ENCODE data around the gene NHERF1. TPM values are rescaled to one million over a fixed set of nuclear protein-coding genes. Genes with fewer than 3 reads are reported as not detected.

Gene NHERF1
- total and polyA plus RNA-seq, 2 of the 13 experiments (the other 11 are each of a cell fraction or from before 2014, with no cell fraction given): 169 to 269 TPM

DNA sequence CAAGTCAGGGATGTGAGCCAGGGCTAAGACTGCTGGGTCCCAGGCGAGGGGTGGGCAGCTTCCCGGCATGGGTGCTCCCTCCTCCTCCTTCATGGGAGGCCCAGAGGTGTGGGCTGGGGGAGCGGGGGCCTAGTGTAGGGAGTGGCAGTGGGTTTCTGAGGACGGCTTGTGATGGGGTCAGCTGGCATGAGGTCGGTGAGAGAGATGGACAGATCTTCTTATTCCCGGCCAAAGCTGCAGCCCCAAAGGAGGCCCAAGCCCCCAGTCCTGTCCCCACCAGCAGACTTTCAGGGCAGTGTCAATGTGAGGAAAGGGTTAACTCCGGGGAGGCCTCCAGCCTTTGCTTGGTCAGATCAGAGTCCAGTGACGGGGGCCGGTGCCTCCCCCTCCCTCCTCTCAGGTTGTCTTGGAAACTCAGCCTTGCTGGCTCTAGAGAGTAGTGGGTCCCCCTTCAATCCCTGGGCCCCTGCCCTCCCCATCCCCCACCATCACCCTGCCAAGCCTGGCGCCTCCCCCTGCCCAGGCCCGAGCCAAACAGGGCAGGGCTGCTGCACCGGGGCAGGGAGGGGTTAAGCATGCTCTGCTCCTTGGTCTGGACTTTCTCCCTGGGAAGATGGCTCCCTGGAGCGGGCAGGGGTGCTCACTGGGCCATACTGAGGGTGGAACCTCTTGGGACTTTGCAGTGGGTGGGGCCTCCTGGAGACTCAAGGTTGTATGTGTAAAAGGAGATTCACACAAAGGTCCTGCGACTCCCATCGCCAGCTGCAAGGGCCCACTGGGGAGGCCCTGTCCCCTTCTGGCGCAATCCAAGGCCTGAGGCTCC, 15.3 kb downstream of the NHERF1 start (continued):
- TF ChIP-seq, protein P1, sequence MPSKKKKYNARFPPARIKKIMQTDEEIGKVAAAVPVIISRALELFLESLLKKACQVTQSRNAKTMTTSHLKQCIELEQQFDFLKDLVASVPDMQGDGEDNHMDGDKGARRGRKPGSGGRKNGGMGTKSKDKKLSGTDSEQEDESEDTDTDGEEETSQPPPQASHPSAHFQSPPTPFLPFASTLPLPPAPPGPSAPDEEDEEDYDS (CRISPR knock-in tag; IDR thresholded peaks at IDR 0.05): peak; percentile 61
- no peak; the same call in 1 of the 2 replicates for TF ChIP-seq ZNF431 (CRISPR knock-in tag; IDR thresholded peaks at IDR 0.05; ENCODE audit: borderline replicate concordance, low read depth)
- TF ChIP-seq CBX5 (CRISPR knock-in tag; IDR thresholded peaks at IDR 0.05; ENCODE audit: borderline replicate concordance): peak; percentile 35; the same call in 1 of the 2 replicates
- TF ChIP-seq PCBP1 (IDR thresholded peaks at IDR 0.05; ENCODE audit: borderline replicate concordance, low read depth, low read length): 0 out of 2 replicates have a peak, but pooled peaks have one; percentile 56
- no peak for TF ChIP-seq STAT5B (CRISPR knock-in tag; IDR thresholded peaks at IDR 0.05)
- TF ChIP-seq ZNF10 (CRISPR knock-in tag; IDR thresholded peaks at IDR 0.05; ENCODE audit: borderline replicate concordance, low read depth): no peak
- no peak for TF ChIP-seq ZNF616 (CRISPR knock-in tag; IDR thresholded peaks at IDR 0.05; ENCODE audit: low read depth)
- no peak for TF ChIP-seq ZNF230 (CRISPR knock-in tag; IDR thresholded peaks at IDR 0.05)
- peak; percentile 87 for TF ChIP-seq RFX3 (CRISPR knock-in tag; IDR thresholded peaks at IDR 0.05)
- TF ChIP-seq ZFY (CRISPR knock-in tag; IDR thresholded peaks at IDR 0.05): peak; percentile 68
- no peak for TF ChIP-seq EZH2 (conservative IDR thresholded peaks at IDR 0.05; ENCODE audit: low read depth, low read length)
- TF ChIP-seq ATM (IDR thresholded peaks at IDR 0.05; ENCODE audit: borderline replicate concordance): no peak
- TF ChIP-seq MTA1 (CRISPR knock-in tag; IDR thresholded peaks at IDR 0.05; ENCODE audit: borderline replicate concordance): peak; percentile 100
- TF ChIP-seq NR2F1 (CRISPR knock-in tag; IDR thresholded peaks at IDR 0.05): peak in 1 of 2 experiments; percentile 51; a peak in 2 of 4 replicates
- TF ChIP-seq ATF2 (CRISPR knock-in tag; IDR thresholded peaks at IDR 0.05): peak; percentile 52; the same call in 1 of the 2 replicates
- TF ChIP-seq ZNF563 (CRISPR knock-in tag; IDR thresholded peaks at IDR 0.05): peak; percentile 51; the same call in 1 of the 2 replicates
- TF ChIP-seq ZFP82 (CRISPR knock-in tag; IDR thresholded peaks at IDR 0.05; ENCODE audit: borderline replicate concordance): no peak
- 0 out of 2 replicates have a peak, but pooled peaks have one; percentile 76 for TF ChIP-seq CHCHD3 (CRISPR knock-in tag; IDR thresholded peaks at IDR 0.05)
- TF ChIP-seq, protein P2, sequence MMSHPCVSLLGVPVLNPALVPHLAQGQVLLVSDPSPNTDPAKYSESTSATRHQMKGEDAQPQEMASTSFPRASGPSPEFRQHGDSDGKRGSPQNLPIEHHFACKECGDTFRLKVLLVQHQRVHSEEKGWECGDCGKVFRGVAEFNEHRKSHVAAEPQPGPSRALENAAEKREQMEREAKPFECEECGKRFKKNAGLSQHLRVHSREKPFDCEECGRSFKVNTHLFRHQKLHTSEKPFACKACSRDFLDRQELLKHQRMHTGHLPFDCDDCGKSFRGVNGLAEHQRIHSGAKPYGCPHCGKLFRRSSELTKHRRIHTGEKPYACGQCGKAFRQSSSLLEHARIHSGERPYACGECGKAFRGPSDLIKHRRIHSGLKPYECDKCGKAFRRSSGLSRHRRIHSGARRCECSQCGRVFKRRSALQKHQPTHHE (CRISPR knock-in tag; IDR thresholded peaks at IDR 0.05; ENCODE audit: borderline replicate concordance): 0 out of 2 replicates have a peak, but pooled peaks have one; percentile 73
- TF ChIP-seq SCMH1 (CRISPR knock-in tag; IDR thresholded peaks at IDR 0.05; ENCODE audit: borderline replicate concordance): no peak
- TF ChIP-seq GABPA (IDR thresholded peaks at IDR 0.05; ENCODE audit: low read depth, low read length): no peak
- peak; percentile 43; the same call in 1 of the 2 replicates for TF ChIP-seq GABPA (CRISPR knock-in tag; IDR thresholded peaks at IDR 0.05; ENCODE audit: low read depth)
- TF ChIP-seq POGZ (CRISPR knock-in tag; IDR thresholded peaks at IDR 0.05): peak; percentile 68
- TF ChIP-seq XRCC5 (optimal IDR thresholded peaks at IDR 0.05; ENCODE audit: low read length): peak; percentile 80
- peak; percentile 56 for TF ChIP-seq TBL1XR1 (IDR thresholded peaks at IDR 0.05; ENCODE audit: borderline replicate concordance, low read length, partially characterized antibody)
- TF ChIP-seq AGO1 (IDR thresholded peaks at IDR 0.05; ENCODE audit: low read depth, low read length, poor library complexity, severe bottlenecking): no peak
